OCI-LY3 (cell line): ENCODE data around the gene STX1A.
"Not testable (repeated sequence)": the region's sequence is repeated elsewhere in the genome, so short reads cannot be mapped to it uniquely, and the experiment has no call there.

Source experiments
- H2AFZ ChIP-seq: fragments of 200-600, 300-600 bp; shearing (Covaris generic); 2 replicates; pipeline ENCODE4 v1.6.0; 2014; ENCODE audit warnings: antibody characterized with exemption, low read depth, low read length
- H3K27ac ChIP-seq: fragments of 200-600, 300-600 bp; sonication (generic); 2 replicates; pipeline ENCODE4 v1.5.1; 2014; ENCODE audit warnings: mild to moderate bottlenecking, low read length, moderate library complexity, mixed read lengths
- H3K27me3 ChIP-seq: fragments of 200-600, 300-600 bp; sonication (generic); 2 replicates; pipeline ENCODE4 v1.6.1; 2014; ENCODE audit warnings: low read depth, low read length, mixed read lengths
- H3K36me3 ChIP-seq: fragments of 200-600, 300-600 bp; sonication (generic); replicated peaks from 2 replicates; pipeline ENCODE3; 2014; ENCODE audit warnings: low read depth, low read length, mixed read lengths
- H3K4me1 ChIP-seq: fragments of 300-600, 200-600 bp; sonication (generic); 2 replicates; pipeline ENCODE4 v1.6.1; 2014; ENCODE audit warnings: low read length, mixed read lengths
- H3K4me2 ChIP-seq: fragments of 200-600, 300-600 bp; sonication (generic); 2 replicates; pipeline ENCODE4 v1.6.1; 2014; ENCODE audit warnings: low read length, mixed read lengths
- H3K4me3 ChIP-seq: fragments of 300-600, 200-600 bp; sonication (generic); 2 replicates; pipeline ENCODE4 v1.5.1; 2014; ENCODE audit warnings: antibody characterized with exemption, mild to moderate bottlenecking, low read length, moderate library complexity
- H3K79me2 ChIP-seq: fragments of 300-600, 200-600 bp; shearing (Covaris generic); 2 replicates; pipeline ENCODE4 v1.6.1; 2014; ENCODE audit warnings: mild to moderate bottlenecking, low read length, mixed read lengths
- H3K9ac ChIP-seq: fragments of 300-600, 200-600 bp; shearing (Covaris generic); 2 replicates; pipeline ENCODE4 v1.6.0; 2014; ENCODE audit warnings: mild to moderate bottlenecking, low read length, moderate library complexity
- H3K9me3 ChIP-seq: fragments of 200-600, 300-600 bp; shearing (Covaris generic); 2 replicates; pipeline ENCODE4 v1.6.1; 2014; ENCODE audit warnings: low read length, mixed read lengths; ENCODE audit not compliant: insufficient read depth
- H4K20me1 ChIP-seq: fragments of 200-600, 300-600 bp; sonication (generic); 2 replicates; pipeline ENCODE4 v1.6.1; 2016; ENCODE audit warnings: low read length, mixed read lengths; ENCODE audit not compliant: insufficient read depth
- EZH2phosphoT487 ChIP-seq: fragments of 200-600 bp; shearing (Covaris generic); IDR thresholded peaks from 2 replicates; pipeline ENCODE4 v1.6.1; 2018; ENCODE audit warnings: antibody characterized with exemption, mixed run types, low read depth
- TF ChIP-seq, protein P1 (sequence below): fragments of 200-600, 300-600 bp; sonication (generic); IDR thresholded peaks from 2 replicates; pipeline ENCODE4 v1.5.1; 2014; ENCODE audit warnings: antibody characterized with exemption, low read length, low read depth

The STX1A gene

DNA sequence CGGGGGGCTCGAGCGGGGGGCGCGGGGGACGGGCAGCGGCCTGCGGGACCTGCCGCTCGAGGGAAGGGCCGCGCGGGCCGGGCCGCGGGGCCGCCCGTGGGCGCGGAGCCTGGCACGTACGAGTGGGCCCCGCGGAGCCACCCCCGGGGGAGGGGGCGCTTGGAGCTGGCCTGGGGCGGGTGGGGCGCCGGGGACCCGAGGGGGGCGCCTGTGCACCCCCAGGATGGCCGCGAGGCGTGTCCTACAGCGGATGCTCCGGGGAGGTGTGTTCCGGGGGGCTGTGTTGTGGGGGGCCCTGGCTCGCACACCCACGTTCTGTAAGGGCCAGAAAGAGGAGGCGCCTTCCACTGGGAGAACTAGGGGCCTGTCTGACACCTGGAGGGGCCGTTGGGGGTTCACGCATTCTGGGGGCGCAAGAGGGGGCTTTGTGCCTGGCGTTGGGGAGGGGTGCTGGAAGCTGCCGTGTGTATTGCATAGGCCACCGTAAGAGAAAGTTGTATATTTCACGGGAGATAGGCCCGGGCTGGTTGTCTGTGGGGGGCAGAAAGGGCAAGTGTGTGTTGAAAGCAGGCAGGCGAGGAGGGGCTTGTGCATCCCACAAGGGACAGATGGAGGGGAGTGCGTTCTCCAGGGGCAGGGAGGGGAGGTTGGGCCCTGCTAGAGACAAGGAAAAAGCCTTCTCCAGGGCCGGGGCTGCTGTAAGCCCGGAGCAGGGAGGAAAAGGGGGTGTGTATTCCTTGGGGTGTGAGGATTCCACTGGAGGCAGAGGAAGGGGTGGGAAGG is 51.2 kb downstream of the STX1A start:
- H4K20me1 ChIP-seq: no peaks in the 10 kb centered on the region
- no peak for TF ChIP-seq EZH2phosphoT487
- peak overlapping the region; percentile 61 for H3K9ac ChIP-seq
- peaks cover 8% of the 10 kb centered on the region; the same call in 1 of the 2 replicates for H3K4me1 ChIP-seq
- peak overlapping the region; percentile 74 for H3K4me2 ChIP-seq
- H3K9me3 ChIP-seq: no peaks in the 10 kb centered on the region
- no peaks in the 10 kb centered on the region for H3K36me3 ChIP-seq
- peak overlapping the region; percentile 80 for H3K4me3 ChIP-seq
- no peaks in the 10 kb centered on the region for H3K79me2 ChIP-seq
- peak overlapping the region; percentile 45; the same call in 1 of the 2 replicates for H2AFZ ChIP-seq
- peaks cover 9% of the 10 kb centered on the region; the same call in 1 of the 2 replicates for H3K27me3 ChIP-seq
- H3K27ac ChIP-seq: no peak overlapping the region

DNA sequence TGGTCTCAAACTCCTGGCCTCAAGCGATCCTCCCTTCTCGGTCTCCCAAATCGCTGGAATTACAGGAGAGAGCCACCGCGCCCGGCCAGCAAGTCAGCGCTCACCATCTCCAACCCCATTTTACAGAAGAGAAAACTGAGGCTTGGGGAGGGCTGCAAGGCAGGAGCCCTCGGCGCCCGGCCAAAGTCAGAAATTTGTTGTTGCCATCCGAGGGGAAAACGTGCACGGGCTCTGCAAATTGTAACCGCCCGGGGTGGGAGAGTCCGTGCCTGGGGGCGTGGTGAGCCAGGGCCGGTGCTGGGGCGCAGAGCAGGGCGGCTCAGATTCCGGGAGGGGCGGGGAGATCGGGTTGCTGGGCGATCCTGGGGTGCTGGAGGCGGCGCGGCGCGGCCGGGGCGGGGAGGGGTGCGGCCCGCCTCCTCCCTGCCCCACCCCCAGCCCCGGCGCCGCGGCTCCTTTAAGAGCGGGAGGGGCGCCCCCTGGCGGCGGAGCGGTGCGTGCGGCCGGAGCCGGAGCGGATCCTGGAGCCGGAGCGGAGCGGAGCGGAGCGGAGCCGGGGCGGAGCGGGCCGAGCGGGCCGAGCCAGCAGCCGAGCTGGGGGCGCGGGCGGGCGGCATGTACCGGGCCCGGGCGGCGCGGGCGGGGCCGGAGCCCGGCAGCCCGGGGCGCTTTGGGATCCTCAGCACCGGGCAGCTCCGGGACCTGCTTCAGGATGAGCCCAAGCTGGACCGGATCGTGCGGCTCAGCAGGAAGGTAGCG is 51.9 kb downstream of the STX1A start, which contains the start of gene VPS37D:
TSS of gene VPS37D (plus strand) at position 488 of the 759 bp plus-strand sequence. CDS start at position 616, 128 bp downstream.
- no peak within 1 kb of the TSS for H3K27ac ChIP-seq
- peak within 1 kb of the TSS; percentile 61 for H3K9ac ChIP-seq

DNA sequence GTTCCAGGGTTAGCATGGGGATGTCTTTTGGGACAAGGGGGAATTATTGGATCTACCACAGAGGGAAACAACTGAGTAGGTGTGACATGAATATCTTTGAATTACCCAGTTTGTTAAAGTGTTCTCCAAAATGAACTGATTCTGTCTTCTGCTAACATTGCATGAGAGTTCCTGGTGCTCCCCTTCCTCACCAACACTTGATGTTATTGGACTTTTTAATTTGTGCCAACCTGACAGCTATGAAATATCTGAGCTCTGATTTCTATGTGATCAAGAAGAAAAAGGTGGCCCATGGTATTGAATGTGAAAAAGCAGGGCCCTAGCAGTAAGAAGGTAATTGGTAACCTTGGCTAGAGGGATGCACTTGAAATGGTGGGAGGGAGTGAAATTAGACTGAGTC is 56.4 kb downstream of the STX1A start:
- peaks cover 3% of the 10 kb centered on the region; the same call in 1 of the 2 replicates for H3K9me3 ChIP-seq
- no peak overlapping the region for H3K27ac ChIP-seq
- no peak overlapping the region for H2AFZ ChIP-seq
- H3K36me3 ChIP-seq: no peaks in the 10 kb centered on the region
- H3K79me2 ChIP-seq: no peaks in the 10 kb centered on the region
- TF ChIP-seq, protein P1, sequence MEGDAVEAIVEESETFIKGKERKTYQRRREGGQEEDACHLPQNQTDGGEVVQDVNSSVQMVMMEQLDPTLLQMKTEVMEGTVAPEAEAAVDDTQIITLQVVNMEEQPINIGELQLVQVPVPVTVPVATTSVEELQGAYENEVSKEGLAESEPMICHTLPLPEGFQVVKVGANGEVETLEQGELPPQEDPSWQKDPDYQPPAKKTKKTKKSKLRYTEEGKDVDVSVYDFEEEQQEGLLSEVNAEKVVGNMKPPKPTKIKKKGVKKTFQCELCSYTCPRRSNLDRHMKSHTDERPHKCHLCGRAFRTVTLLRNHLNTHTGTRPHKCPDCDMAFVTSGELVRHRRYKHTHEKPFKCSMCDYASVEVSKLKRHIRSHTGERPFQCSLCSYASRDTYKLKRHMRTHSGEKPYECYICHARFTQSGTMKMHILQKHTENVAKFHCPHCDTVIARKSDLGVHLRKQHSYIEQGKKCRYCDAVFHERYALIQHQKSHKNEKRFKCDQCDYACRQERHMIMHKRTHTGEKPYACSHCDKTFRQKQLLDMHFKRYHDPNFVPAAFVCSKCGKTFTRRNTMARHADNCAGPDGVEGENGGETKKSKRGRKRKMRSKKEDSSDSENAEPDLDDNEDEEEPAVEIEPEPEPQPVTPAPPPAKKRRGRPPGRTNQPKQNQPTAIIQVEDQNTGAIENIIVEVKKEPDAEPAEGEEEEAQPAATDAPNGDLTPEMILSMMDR: no peak
- TF ChIP-seq EZH2phosphoT487: no peak
- H4K20me1 ChIP-seq: no peaks in the 10 kb centered on the region
- H3K4me2 ChIP-seq: no peak overlapping the region
- no peak overlapping the region for H3K4me3 ChIP-seq
- no peaks in the 10 kb centered on the region for H3K4me1 ChIP-seq
- no peak overlapping the region for H3K9ac ChIP-seq
- H3K27me3 ChIP-seq: peaks cover 12% of the 10 kb centered on the region; the same call in 1 of the 2 replicates

More for the DNA sequence above, 51.9 kb downstream of the STX1A start, which contains the start of gene VPS37D:
- no peak for TF ChIP-seq EZH2phosphoT487
- TF ChIP-seq, protein P1: peak; percentile 61
- peak within 1 kb of the TSS; percentile 74 for H3K4me2 ChIP-seq
- H3K9me3 ChIP-seq: peaks cover 3% of the 10 kb centered on the region; the same call in 1 of the 2 replicates
- peak within 1 kb of the TSS; percentile 45; the same call in 1 of the 2 replicates for H2AFZ ChIP-seq
- H3K27me3 ChIP-seq: peaks cover 12% of the 10 kb centered on the region; the same call in 1 of the 2 replicates
- H3K79me2 ChIP-seq: no peaks in the 10 kb centered on the region
- H4K20me1 ChIP-seq: no peaks in the 10 kb centered on the region
- peaks cover 8% of the 10 kb centered on the region; the same call in 1 of the 2 replicates for H3K4me1 ChIP-seq
- no peaks in the 10 kb centered on the region for H3K36me3 ChIP-seq
- H3K4me3 ChIP-seq: peak within 1 kb of the TSS; percentile 80

DNA sequence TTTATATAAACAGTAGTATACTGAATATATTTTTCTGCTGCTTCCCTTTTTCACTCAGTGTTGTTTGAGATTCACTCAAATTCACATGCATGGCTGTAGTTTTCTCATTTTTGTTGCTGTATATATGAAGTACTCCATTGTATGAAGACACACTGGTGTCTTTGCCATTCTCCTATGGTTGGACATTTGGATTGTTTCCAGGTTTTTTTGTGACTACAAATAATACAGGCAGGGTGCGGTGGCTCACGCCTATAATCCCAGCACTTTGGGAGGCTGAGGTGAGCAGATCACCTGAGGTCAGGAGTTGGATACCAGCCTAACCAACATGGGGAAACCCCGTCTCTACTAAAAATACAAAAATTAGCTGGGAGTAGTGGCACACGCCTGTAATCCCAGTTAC is 58.9 kb downstream of the STX1A start:
- H3K4me3 ChIP-seq, H3K9ac ChIP-seq, H3K4me2 ChIP-seq, H3K27me3 ChIP-seq, H3K4me1 ChIP-seq, H3K79me2 ChIP-seq, H3K9me3 ChIP-seq, H3K27ac ChIP-seq, H3K36me3 ChIP-seq, H2AFZ ChIP-seq, H4K20me1 ChIP-seq: not testable (repeated sequence)
